K562 (cell line): ENCODE measurements around the gene TAF4. TPM values are rescaled to one million over a fixed set of nuclear protein-coding genes. Genes with fewer than 3 reads are reported as not detected.
A peak's percentile ranks its signal among the peaks of the same experiment; 100 is the strongest.

ENCODE experiments used
- ATAC-seq: fragments of 200-7000 bp; cut with Tn5 transposase; 3 replicates; pipeline ENCODE4 v1.9.1; 2020; ENCODE audit warnings: moderate library complexity
- BruUV-seq: library from RNA; stranded (reverse); fragments of 400-500 nt; replicated peaks from 2 replicates; lab custom pipeline; 2021; lab: Mats Ljungman, UMichigan
- CTCF ChIA-PET: fragments of 300-600 bp; formaldehyde crosslinking; extraction: SDS; loops from one replicate; lab custom pipeline; 2021; ENCODE audit warnings: low intra/inter-chr PET ratio; lab: Yijun Ruan, JAX
- POLR2A ChIA-PET: fragments of 300-600, 350-650 bp; sonication (Branson Sonifier 250); formaldehyde crosslinking; extraction: SDS; loops from one replicate; lab custom pipeline; 2021; ENCODE audit warnings: antibody characterized with exemption, inconsistent platforms; lab: Yijun Ruan, JAX
- DNase-seq, 4 experiments: peaks; one replicate each; pipeline versions ENCODE4 v3.0.0 to v3.0.0-alpha.2; 2011 to 2018; ENCODE audit warnings: low spot score in 3 of 4, mixed read lengths in 3 of 4; ENCODE audit errors: extremely low read depth in 1 of 4
- FAIRE-seq: peaks from 2 replicates; lab custom pipeline; 2011; peaks lifted over from hg19 to GRCh38; lab: Jason Lieb, UNC
- H2AFZ ChIP-seq: 2 replicates; pipeline ENCODE4 v1.6.0; 2011; ENCODE audit warnings: low read depth, low read length, control low read depth, inconsistent platforms
- H3K27ac ChIP-seq: fragments of 200-600 bp; 3 replicates; pipeline ENCODE4 v1.8.0; 2011; ENCODE audit warnings: low read depth, mild to moderate bottlenecking, control low read depth, inconsistent platforms, low read length, moderate library complexity, mixed read lengths; ENCODE audit errors: extremely low read depth
- H3K27me3 ChIP-seq, 2 experiments: fragments of 300-600 bp in 1 of 2; 2 replicates in 1 of 2; 3 replicates in 1 of 2; pipeline versions ENCODE4 v1.6.0 to v1.8.0; 2011; ENCODE audit warnings: inconsistent platforms in 2 of 2, low read length in 2 of 2, mild to moderate bottlenecking in 1 of 2, mixed read lengths in 1 of 2, moderate library complexity in 1 of 2; ENCODE audit not compliant: control insufficient read depth in 2 of 2, insufficient read depth in 2 of 2
- H3K36me3 ChIP-seq: fragments of 300-600 bp; 3 replicates; pipeline ENCODE4 v1.8.0; 2011; ENCODE audit warnings: mild to moderate bottlenecking, low read length, inconsistent platforms; ENCODE audit not compliant: control insufficient read depth, insufficient read depth
- H3K4me1 ChIP-seq, 2 experiments: fragments of 200-600 bp in 1 of 2; replicated peaks in 1 of 2; 2 replicates in 1 of 2; 3 replicates in 1 of 2; pipeline versions ENCODE4 v1.5.1 to v1.8.0; 2011; ENCODE audit warnings: inconsistent platforms in 2 of 2, low read length in 2 of 2, mild to moderate bottlenecking in 1 of 2, mixed read lengths in 1 of 2, moderate library complexity in 1 of 2; ENCODE audit not compliant: control insufficient read depth in 2 of 2, insufficient read depth in 2 of 2
- H3K4me2 ChIP-seq: 2 replicates; pipeline ENCODE4 v1.6.1; 2011; ENCODE audit warnings: low read length, control low read depth, inconsistent platforms, mixed read lengths; ENCODE audit not compliant: insufficient read depth
- H3K4me3 ChIP-seq: fragments of 200-600 bp; sonication (generic), shearing (Covaris generic); 2 replicates; pipeline ENCODE4 v1.5.1; 2016; ENCODE audit warnings: control low read depth, inconsistent platforms
- H3K79me2 ChIP-seq: fragments of 200-600 bp; 3 replicates; pipeline ENCODE4 v1.8.0; 2011; ENCODE audit warnings: low read length, inconsistent platforms; ENCODE audit not compliant: control insufficient read depth, insufficient read depth
- H3K9ac ChIP-seq, 2 experiments: 2 replicates each; pipeline versions ENCODE4 v1.6.0 to v1.6.1; 2011; ENCODE audit warnings: low read depth in 2 of 2, low read length in 2 of 2, control low read depth in 1 of 2, inconsistent platforms in 1 of 2, mild to moderate bottlenecking in 1 of 2, mixed read lengths in 1 of 2; ENCODE audit not compliant: insufficient read depth in 1 of 2
- H3K9me1 ChIP-seq: one replicate; pipeline ENCODE4 v1.6.0; 2011; ENCODE audit warnings: inconsistent platforms, mild to moderate bottlenecking, low read length, moderate library complexity; ENCODE audit not compliant: control insufficient read depth, insufficient read depth
- H3K9me3 ChIP-seq: replicated peaks from 2 replicates; pipeline ENCODE4 v1.5.1; 2011; ENCODE audit warnings: low read depth, low read length, inconsistent platforms; ENCODE audit not compliant: control insufficient read depth, insufficient read depth
- H4K20me1 ChIP-seq: replicated peaks from 2 replicates; pipeline ENCODE4 v1.6.1; 2011; ENCODE audit warnings: low read length, inconsistent platforms, mixed read lengths; ENCODE audit not compliant: control insufficient read depth, insufficient read depth
- KDM1A ChIP-seq, 2 experiments: fragments of 450-650 bp; IDR thresholded peaks; 2 replicates each; pipeline ENCODE4 v1.6.1; 2016; ENCODE audit warnings: mild to moderate bottlenecking in 2 of 2
- PTBP1 ChIP-seq: fragments of 200-400 bp; formaldehyde crosslinking; IDR thresholded peaks from 2 replicates; pipeline ENCODE4 v1.6.1; 2017; ENCODE audit warnings: low read depth, low read length
- SLC30A9 ChIP-seq: fragments of 250-450 bp; sonication (Bioruptor Pico); IDR thresholded peaks from 2 replicates; pipeline ENCODE4 v1.8.0; 2022; ENCODE audit warnings: mild to moderate bottlenecking, moderate library complexity
- SP1 ChIP-seq: sonication (generic); formaldehyde crosslinking; IDR thresholded peaks from 2 replicates; pipeline ENCODE4 v1.8.1; 2022; ENCODE audit warnings: mild to moderate bottlenecking, missing genetic modification reagents
- STAG1 ChIP-seq: sonication (generic); formaldehyde crosslinking; IDR thresholded peaks from 2 replicates; pipeline ENCODE4 v1.5.0; 2020; ENCODE audit warnings: missing genetic modification reagents, borderline replicate concordance
- TSC22D4 ChIP-seq: fragments of 450-650 bp; IDR thresholded peaks from 2 replicates; pipeline ENCODE4 v1.6.1; 2016; ENCODE audit warnings: missing genetic modification characterization, missing biosample characterization, control low read depth
- WHSC1 ChIP-seq: IDR thresholded peaks from one replicate; pipeline ENCODE4 v1.6.1; 2012; ENCODE audit warnings: low read length, control low read depth, inconsistent platforms
- ZNF253 ChIP-seq: fragments of 250-450 bp; sonication (Bioruptor Pico); conservative IDR thresholded peaks from 2 replicates; pipeline ENCODE4 v1.6.1; 2021; ENCODE audit warnings: mild to moderate bottlenecking
- WGBS: fragments of 100-300 bp; shearing (Covaris generic); methylation state at CpG from one replicate; pipeline ENCODE4 v1.1.6; 2016; ENCODE audit warnings: low coverage, mixed read lengths; ENCODE audit not compliant: insufficient coverage; ENCODE audit errors: missing lambda C conversion rate; 5-methylcytosine and 5-hydroxymethylcytosine counted together
- in situ Hi-C: fragments of 300-500 bp; cut with MboI; formaldehyde crosslinking; loops from 4 replicates; pipeline ENCODE4 v1.15.0; 2018; ENCODE audit warnings: inconsistent platforms, mixed read lengths
- intact Hi-C: fragments of 100-400 bp; cut with micrococcal nuclease; formaldehyde crosslinking; loops from 2 replicates; pipeline ENCODE4 v1.14.2; 2022
- polyA plus RNA-seq, 8 experiments: library from polyadenylated mRNA; depleted of rRNA in 4 of 8; stranded (reverse) in 5 of 8; unstranded in 3 of 8; fragments of >200 nt; fragmentation: Nextera tagmentation in 2 of 8; fragmentation: Illumina TruSeq in 1 of 8; extraction: Ambion mirVana in 2 of 8; extraction: Trizol in 1 of 8; gene quantifications; 2 replicates each; pipeline versions ENCODE4 v1.2.1 to v1.2.3, GENCODE V29; 2011 to 2014; ENCODE audit warnings: inconsistent platforms in 1 of 8, missing spikeins in 1 of 8
- total RNA-seq, 7 experiments: library from RNA; depleted of rRNA in 6 of 7; stranded (reverse); fragments of >200 nt in 6 of 7; fragmentation: Illumina TruSeq in 2 of 7; extraction: Trizol in 2 of 7; gene quantifications; 2 replicates each; pipeline versions ENCODE4 v1.2.1 to v1.2.3, GENCODE V29; 2011 to 2021; ENCODE audit warnings: low replicate concordance in 1 of 7
- TF ChIP-seq, protein P1 (sequence below), 2 experiments: fragments of 450-650 bp; IDR thresholded peaks; 2 replicates each; pipeline ENCODE4 v1.6.1; 2016
- TF ChIP-seq, protein P2 (sequence below): sonication (generic); formaldehyde crosslinking; IDR thresholded peaks from 2 replicates; pipeline ENCODE4 v1.8.1; 2022; ENCODE audit warnings: missing genetic modification reagents

TAF4 gene
- total and polyA plus RNA-seq, 9 of the 15 experiments (the other 6 are each of a cell fraction or from before 2014, with no cell fraction given), result 0.44 to 28.3 (median 5.6) TPM

DNA sequence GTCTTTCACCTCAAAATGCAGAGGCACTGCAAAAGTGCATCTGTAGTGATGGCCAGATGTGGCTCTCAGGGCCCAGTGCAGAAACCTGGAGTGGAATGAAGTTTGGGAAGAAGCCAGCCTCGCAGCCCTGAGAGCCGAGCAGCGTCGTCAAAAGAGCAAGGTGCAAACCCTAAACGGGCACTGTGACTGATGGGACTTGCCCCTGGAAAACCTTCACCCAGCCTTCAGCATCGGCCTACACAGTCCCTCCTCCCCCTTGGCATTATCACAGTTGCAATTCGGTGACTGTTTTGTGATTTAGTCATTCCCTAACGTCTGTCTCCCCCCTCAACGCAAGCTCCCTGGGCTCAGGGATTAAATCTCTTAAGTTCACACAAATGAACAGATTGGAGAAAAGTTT lies 38.6 kb downstream of the TAF4 start:
- no peaks in the 10 kb centered on the region for H3K9me3 ChIP-seq
- DNase-seq (no peak), ATAC-seq (no peak)
- peak in 1 of 2 experiments; percentile 33; a peak in 1 of 4 replicates for TF ChIP-seq KDM1A (IDR thresholded peaks at IDR 0.05)
- no peak for TF ChIP-seq SLC30A9
- TF ChIP-seq, all 486 proteins: peak for 1
- POLR2A ChIA-PET, result no interaction called here
- WGBS, result 56% methylated on average over 9 of the region's 9 CpGs
- in situ Hi-C loops (no loop called here), intact Hi-C loops (loop anchor here (5.0 kb wide), 3 partner anchors 35 to 115 kb away; partner anchors contain the start of genes LSM14B, PSMA7 and SS18L1)
- H3K4me1 ChIP-seq, result peaks cover 26 to 50% of the 10 kb centered on the region in 2 experiments
- no TSS peak for BruUV-seq
- H3K79me2 ChIP-seq, result peaks cover 95% of the 10 kb centered on the region
- H3K36me3 ChIP-seq, result peaks cover 6% of the 10 kb centered on the region; the same call in 2 of the 3 replicates
- no peak for FAIRE-seq
- CTCF ChIA-PET, result no interaction called here
- peak overlapping the region in 1 of 2 experiments; percentile 62; a peak in 1 of 4 replicates for H3K9ac ChIP-seq
- no peak overlapping the region for H3K4me2 ChIP-seq
- H3K27me3 ChIP-seq, result no peaks in the 10 kb centered on the region
- peaks cover 2% of the 10 kb centered on the region for H3K9me1 ChIP-seq
- H2AFZ ChIP-seq, result no peak overlapping the region
- H3K27ac ChIP-seq, result no peak overlapping the region
- H4K20me1 ChIP-seq, result no peaks in the 10 kb centered on the region; the same call in 1 of the 2 replicates
- H3K4me3 ChIP-seq, result no peak overlapping the region

DNA sequence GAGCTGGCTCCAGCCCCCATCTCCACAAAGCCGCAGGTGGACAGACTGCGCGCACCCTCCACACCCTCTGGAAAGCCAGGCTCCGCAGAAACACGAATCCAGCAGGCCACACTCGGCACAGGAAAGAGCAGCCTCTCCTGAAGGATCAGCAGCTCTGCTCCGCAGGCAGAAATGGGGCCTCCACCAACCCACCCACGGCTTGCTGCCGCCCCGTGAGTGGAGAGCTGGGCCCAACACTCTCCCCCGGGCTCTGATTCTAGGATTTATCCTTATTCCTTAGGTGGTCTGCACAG lies 39.2 kb downstream of the TAF4 start:
- Histone ChIP-seq H3K4me3 (no peak overlapping the region), H2AFZ (no peak overlapping the region), H3K27ac (peak overlapping the region; percentile 81; the same call in 2 of the 3 replicates), H4K20me1 (no peaks in the 10 kb centered on the region; the same call in 1 of the 2 replicates), H3K9ac (peak overlapping the region; percentile 59 to 85; a peak in 3 of 4 replicates), H3K27me3 (no peaks in the 10 kb centered on the region), H3K9me1 (peaks cover 2% of the 10 kb centered on the region), H3K36me3 (peaks cover 6% of the 10 kb centered on the region; the same call in 2 of the 3 replicates), H3K9me3 (no peaks in the 10 kb centered on the region), H3K79me2 (peaks cover 94% of the 10 kb centered on the region), H3K4me1 (peaks cover 23 to 50% of the 10 kb centered on the region in 2 experiments), H3K4me2 (peak overlapping the region; percentile 75; the same call in 1 of the 2 replicates)
- in situ Hi-C loops, result no loop called here
- BruUV-seq, result no TSS peak
- TF ChIP-seq TSC22D4 (tag) (no peak), STAG1 (CRISPR knock-in tag) (no peak), WHSC1 (no peak), ZNF253 (CRISPR knock-in tag) (no peak), PTBP1 (no peak), SP1 (CRISPR knock-in tag) (no peak)
- TF ChIP-seq, protein P1, sequence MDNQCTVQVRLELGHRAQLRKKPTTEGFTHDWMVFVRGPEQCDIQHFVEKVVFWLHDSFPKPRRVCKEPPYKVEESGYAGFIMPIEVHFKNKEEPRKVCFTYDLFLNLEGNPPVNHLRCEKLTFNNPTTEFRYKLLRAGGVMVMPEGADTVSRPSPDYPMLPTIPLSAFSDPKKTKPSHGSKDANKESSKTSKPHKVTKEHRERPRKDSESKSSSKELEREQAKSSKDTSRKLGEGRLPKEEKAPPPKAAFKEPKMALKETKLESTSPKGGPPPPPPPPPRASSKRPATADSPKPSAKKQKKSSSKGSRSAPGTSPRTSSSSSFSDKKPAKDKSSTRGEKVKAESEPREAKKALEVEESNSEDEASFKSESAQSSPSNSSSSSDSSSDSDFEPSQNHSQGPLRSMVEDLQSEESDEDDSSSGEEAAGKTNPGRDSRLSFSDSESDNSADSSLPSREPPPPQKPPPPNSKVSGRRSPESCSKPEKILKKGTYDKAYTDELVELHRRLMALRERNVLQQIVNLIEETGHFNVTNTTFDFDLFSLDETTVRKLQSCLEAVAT (IDR thresholded peaks at IDR 0.05), result no peak
- TF ChIP-seq, protein P2, sequence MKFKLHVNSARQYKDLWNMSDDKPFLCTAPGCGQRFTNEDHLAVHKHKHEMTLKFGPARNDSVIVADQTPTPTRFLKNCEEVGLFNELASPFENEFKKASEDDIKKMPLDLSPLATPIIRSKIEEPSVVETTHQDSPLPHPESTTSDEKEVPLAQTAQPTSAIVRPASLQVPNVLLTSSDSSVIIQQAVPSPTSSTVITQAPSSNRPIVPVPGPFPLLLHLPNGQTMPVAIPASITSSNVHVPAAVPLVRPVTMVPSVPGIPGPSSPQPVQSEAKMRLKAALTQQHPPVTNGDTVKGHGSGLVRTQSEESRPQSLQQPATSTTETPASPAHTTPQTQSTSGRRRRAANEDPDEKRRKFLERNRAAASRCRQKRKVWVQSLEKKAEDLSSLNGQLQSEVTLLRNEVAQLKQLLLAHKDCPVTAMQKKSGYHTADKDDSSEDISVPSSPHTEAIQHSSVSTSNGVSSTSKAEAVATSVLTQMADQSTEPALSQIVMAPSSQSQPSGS (CRISPR knock-in tag), result no peak
- WGBS, result 82% methylated on average over 11 of the region's 11 CpGs
- ChIA-PET CTCF (no interaction called here), POLR2A (interaction anchor here (0.6 to 1.2 kb wide), 7 partner anchors 11 to 821 kb away, joined by 3 to 7 read pairs (median 4); no protein-coding TSS in a partner anchor)
- intact Hi-C loops, result loop anchor here (5.0 kb wide), 3 partner anchors 36 to 116 kb away; partner anchors contain the start of genes LSM14B, PSMA7 and SS18L1
- DNase-seq (no peak), ATAC-seq (no peak), FAIRE-seq (no peak)
